ENCODE measurements around the gene CYTH4. TPM values are rescaled to one million over a fixed set of nuclear protein-coding genes. Genes with fewer than 3 reads are reported as not detected.

CYTH4 gene
- total and polyA plus RNA-seq, 2 of the 8 experiments (the other 6 are each of a cell fraction or from before 2014, with no cell fraction given), result 0.09 TPM; not detected in 1

DNA sequence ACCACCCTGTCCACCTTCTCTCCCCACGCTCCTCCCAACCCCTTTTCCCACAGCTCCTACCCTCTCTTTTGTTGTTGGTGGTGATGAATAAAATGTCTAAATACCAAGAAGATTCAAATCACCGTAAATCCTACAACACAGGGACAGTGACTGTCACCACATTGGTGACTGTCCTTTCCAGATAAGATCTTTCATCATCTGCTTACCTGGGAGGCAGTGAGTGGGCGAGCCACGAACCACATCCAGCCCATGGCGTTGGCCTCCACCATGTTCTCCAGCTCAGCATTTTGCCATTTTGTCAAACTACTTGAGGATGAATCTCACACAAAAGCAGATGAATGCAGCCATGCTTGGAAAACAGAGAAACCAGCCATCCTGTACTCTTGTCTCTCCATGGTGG lies 6.7 kb upstream of the CYTH4 start (continued):
- TF ChIP-seq MAFK (IDR thresholded peaks at IDR 0.05; ENCODE audit: low read depth, low read length) (no peak), POLR2A (IDR thresholded peaks at IDR 0.05; ENCODE audit: control extremely low read depth in 1 of 2, low read depth in 2 of 2, low read length in 2 of 2) (no peak), KDM5A (IDR thresholded peaks at IDR 0.05; ENCODE audit: low read length) (no peak), MAX (IDR thresholded peaks at IDR 0.05) (no peak), SRF (IDR thresholded peaks at IDR 0.05; ENCODE audit: low read depth, low read length) (no peak), CBX8 (IDR thresholded peaks at IDR 0.05; ENCODE audit: borderline replicate concordance, low read depth, low read length) (no peak)

Data from H1 (cell line).